EH (cell line): ENCODE data around the gene STAU1.
"Not testable (repeated sequence)": the region's sequence is repeated elsewhere in the genome, so short reads cannot be mapped to it uniquely, and the experiment has no call there.

Experiments used
- DNase-seq: peaks from one replicate; pipeline ENCODE4 v3.0.0-alpha.2; 2015; ENCODE audit warnings: low read depth

The STAU1 gene

GRCh38 chr20:49122920-49123319, 65.2 kb downstream of the STAU1 start:
- DNase-seq, result no peak

GRCh38 chr20:49119988-49120387, 68.1 kb downstream of the STAU1 start:
- no peak for DNase-seq

GRCh38 chr20:49118307-49118706, 69.8 kb downstream of the STAU1 start:
- no peak for DNase-seq

- peak; percentile 28 for DNase-seq
Measured at GRCh38 chr20:49115564-49115963, 72.6 kb downstream of the STAU1 start.

- peak; percentile 56 for DNase-seq
Measured at GRCh38 chr20:49112596-49113274, 75.4 kb downstream of the STAU1 start.

GRCh38 chr20:49110767-49111694, 77.1 kb downstream of the STAU1 start:
- no peak for DNase-seq

GRCh38 chr20:49106328-49106727, 81.8 kb downstream of the STAU1 start:
- no peak for DNase-seq

- DNase-seq, result not testable (repeated sequence)
Measured at GRCh38 chr20:49104979-49105547, 83.1 kb downstream of the STAU1 start.

- no peak for DNase-seq
Measured at GRCh38 chr20:49104365-49104648, 83.8 kb downstream of the STAU1 start.

- no peak for DNase-seq
Measured at GRCh38 chr20:49103647-49104364, 84.3 kb downstream of the STAU1 start.

GRCh38 chr20:49103019-49103418, 85.1 kb downstream of the STAU1 start:
- no peak for DNase-seq

GRCh38 chr20:49100972-49101371, 87.2 kb downstream of the STAU1 start:
- DNase-seq, result no peak

GRCh38 chr20:49100292-49100691, 87.8 kb downstream of the STAU1 start:
- DNase-seq, result not testable (repeated sequence)

GRCh38 chr20:49099011-49099410, 89.1 kb downstream of the STAU1 start:
- DNase-seq, result no peak

- DNase-seq, result no peak
Measured at GRCh38 chr20:49098136-49098535, 90.0 kb downstream of the STAU1 start.

- DNase-seq, result no peak
Measured at GRCh38 chr20:49097159-49097558, 91.0 kb downstream of the STAU1 start.

GRCh38 chr20:49096203-49096730, 91.9 kb downstream of the STAU1 start:
- no peak for DNase-seq

GRCh38 chr20:49091762-49092161, 96.4 kb downstream of the STAU1 start:
- DNase-seq, result no peak

- no peak for DNase-seq
Measured at GRCh38 chr20:49091104-49091503, 97.0 kb downstream of the STAU1 start.

- not testable (repeated sequence) for DNase-seq
Measured at GRCh38 chr20:49082295-49082694, 105.8 kb downstream of the STAU1 start.

GRCh38 chr20:49078310-49078709, 109.8 kb downstream of the STAU1 start:
- DNase-seq, result no peak

GRCh38 chr20:49074521-49074920, 113.6 kb downstream of the STAU1 start:
- no peak for DNase-seq
